Gastrocnemius medialis (tissue), 4 donors: ENCODE data around the gene FASLG.
"Not testable (repeated sequence)": the region's sequence is repeated elsewhere in the genome, so short reads cannot be mapped to it uniquely, and the experiment has no call there.

Experiments used
- POLR2A ChIP-seq, 2 donors: fragments of 450-650 bp; IDR thresholded peaks; one replicate each; pipeline ENCODE4 v1.6.1; 2017; ENCODE audit warnings: antibody characterized with exemption in 2 of 2, mild to moderate bottlenecking in 2 of 2, moderate library complexity in 2 of 2
- TF ChIP-seq, protein P1 (sequence below), 5 experiments: fragments of 450-650 bp in 3 of 5; fragments of 200-600 bp in 2 of 5; sonication (generic) in 2 of 5; IDR thresholded peaks in 4 of 5; conservative IDR thresholded peaks in 1 of 5; 1 replicate in 4 of 5; 2 replicates in 1 of 5; pipeline ENCODE4 v1.5.1; 2016 to 2019; ENCODE audit warnings: antibody characterized with exemption in 5 of 5, mild to moderate bottlenecking in 3 of 5, moderate library complexity in 3 of 5

DNA sequence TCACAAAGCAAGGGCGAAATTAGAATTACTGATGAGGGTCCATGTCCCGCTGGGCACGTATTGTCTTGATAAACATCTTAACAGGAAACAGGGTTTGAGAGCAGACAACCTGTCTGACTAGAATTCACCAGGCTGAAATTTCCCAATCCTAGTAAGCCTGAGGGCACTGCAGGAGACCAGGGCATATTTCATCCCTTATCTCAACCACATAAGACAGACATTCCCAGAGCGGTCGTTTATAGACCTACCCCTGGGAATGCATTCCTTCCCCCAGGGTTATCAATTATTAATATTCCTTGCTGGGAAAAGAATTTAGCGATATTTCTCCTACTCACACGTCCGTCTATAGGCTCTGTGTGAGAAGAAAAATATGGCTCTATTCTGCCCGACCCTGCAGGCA, 38.3 kb upstream of the FASLG start:
- TF ChIP-seq, protein P1, sequence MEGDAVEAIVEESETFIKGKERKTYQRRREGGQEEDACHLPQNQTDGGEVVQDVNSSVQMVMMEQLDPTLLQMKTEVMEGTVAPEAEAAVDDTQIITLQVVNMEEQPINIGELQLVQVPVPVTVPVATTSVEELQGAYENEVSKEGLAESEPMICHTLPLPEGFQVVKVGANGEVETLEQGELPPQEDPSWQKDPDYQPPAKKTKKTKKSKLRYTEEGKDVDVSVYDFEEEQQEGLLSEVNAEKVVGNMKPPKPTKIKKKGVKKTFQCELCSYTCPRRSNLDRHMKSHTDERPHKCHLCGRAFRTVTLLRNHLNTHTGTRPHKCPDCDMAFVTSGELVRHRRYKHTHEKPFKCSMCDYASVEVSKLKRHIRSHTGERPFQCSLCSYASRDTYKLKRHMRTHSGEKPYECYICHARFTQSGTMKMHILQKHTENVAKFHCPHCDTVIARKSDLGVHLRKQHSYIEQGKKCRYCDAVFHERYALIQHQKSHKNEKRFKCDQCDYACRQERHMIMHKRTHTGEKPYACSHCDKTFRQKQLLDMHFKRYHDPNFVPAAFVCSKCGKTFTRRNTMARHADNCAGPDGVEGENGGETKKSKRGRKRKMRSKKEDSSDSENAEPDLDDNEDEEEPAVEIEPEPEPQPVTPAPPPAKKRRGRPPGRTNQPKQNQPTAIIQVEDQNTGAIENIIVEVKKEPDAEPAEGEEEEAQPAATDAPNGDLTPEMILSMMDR (IDR thresholded peaks at IDR 0.05 in 4 of 5, conservative IDR thresholded peaks at IDR 0.05 in 1 of 5) = not testable (repeated sequence)
- TF ChIP-seq POLR2A (IDR thresholded peaks at IDR 0.05) = not testable (repeated sequence)
